Measurements from ENCODE around the gene EXOSC10. TPM values are rescaled to one million over a fixed set of nuclear protein-coding genes. Genes with fewer than 3 reads are reported as not detected.

The EXOSC10 gene
- total and polyA plus RNA-seq, 9 of the 15 experiments (the other 6 are each of a cell fraction or from before 2014, with no cell fraction given), result 23.4 to 150 (median 105) TPM

GRCh38 chr1:11147197-11147770 lies 47.6 kb upstream of the EXOSC10 start:
- FAIRE-seq, result no peak
- WGBS (ENCODE audit: insufficient coverage, low coverage, missing lambda C conversion rate), result 88% methylated on average over 4 of the region's 4 CpGs

DNA sequence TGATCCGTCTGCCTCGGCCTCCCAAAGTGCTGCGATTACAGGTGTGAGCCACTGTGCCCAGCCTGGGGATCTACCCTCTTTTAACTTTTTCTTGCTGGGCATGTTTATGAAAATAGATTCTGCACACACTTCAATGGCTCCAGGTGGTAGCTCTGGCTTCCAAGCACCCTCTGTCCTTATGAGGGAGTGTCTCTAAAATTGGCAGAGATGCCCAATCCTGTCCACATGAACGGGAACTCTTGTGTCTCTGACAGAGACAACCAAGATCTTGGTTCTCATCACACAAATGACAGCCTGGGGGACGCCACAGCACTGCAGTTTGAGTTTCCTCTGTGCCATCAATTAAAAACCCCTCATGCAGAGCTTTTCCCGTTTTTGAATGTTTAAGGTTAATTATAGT lies 46.1 kb upstream of the EXOSC10 start:
- Histone ChIP-seq H3K4me3 (no peak overlapping the region), H3K36me3 (ENCODE audit: control insufficient read depth, insufficient read depth, low read length) (peaks cover 82% of the 10 kb centered on the region), H2AFZ (ENCODE audit: low read depth, low read length) (no peak overlapping the region), H3K4me1 (replicated peaks in 1 of 2; ENCODE audit: control insufficient read depth in 2 of 2, insufficient read depth in 2 of 2, low read length in 2 of 2) (no peaks in the 10 kb centered on the region), H3K9me3 (replicated peaks; ENCODE audit: control insufficient read depth, insufficient read depth, low read depth, low read length) (no peaks in the 10 kb centered on the region), H3K27me3 (ENCODE audit: control insufficient read depth in 2 of 2, insufficient read depth in 2 of 2, low read length in 2 of 2) (no peaks in the 10 kb centered on the region), H3K79me2 (ENCODE audit: control insufficient read depth, insufficient read depth, low read length) (no peaks in the 10 kb centered on the region), H3K9ac (ENCODE audit: insufficient read depth in 1 of 2, low read depth in 2 of 2, low read length in 2 of 2) (no peak overlapping the region), H3K9me1 (ENCODE audit: control insufficient read depth, insufficient read depth, low read length) (peaks cover 3% of the 10 kb centered on the region), H4K20me1 (replicated peaks; ENCODE audit: control insufficient read depth, insufficient read depth, low read length) (no peaks in the 10 kb centered on the region), H3K27ac (ENCODE audit: extremely low read depth, low read depth, low read length) (no peak overlapping the region), H3K4me2 (ENCODE audit: insufficient read depth, low read length) (no peak overlapping the region)
- ATAC-seq (no peak), FAIRE-seq (no peak), DNase-seq (ENCODE audit: extremely low read depth in 1 of 4, low spot score in 3 of 4) (no peak)
- ChIA-PET POLR2A (interaction anchor here (0.6 to 1.3 kb wide), 7 partner anchors 9 to 429 kb away, joined by 3 to 7 read pairs (median 3); no protein-coding TSS in a partner anchor), CTCF (ENCODE audit: low intra/inter-chr PET ratio) (no interaction called here)
- 79% methylated on average over 6 of the region's 6 CpGs for WGBS (ENCODE audit: insufficient coverage, low coverage, missing lambda C conversion rate)
- no TSS peak for BruUV-seq (replicated peaks)
- in situ Hi-C loops (cut with MboI) (no loop called here), intact Hi-C loops (cut with micrococcal nuclease) (no loop called here)
- TF ChIP-seq PURB (CRISPR knock-in tag; IDR thresholded peaks at IDR 0.05; ENCODE audit: low read depth), result no peak
- TF ChIP-seq ZNF655 (CRISPR knock-in tag; IDR thresholded peaks at IDR 0.05), result no peak
- no peak for TF ChIP-seq RBFOX2 (IDR thresholded peaks at IDR 0.05; ENCODE audit: low read depth, low read length)
- TF ChIP-seq RCOR1 (IDR thresholded peaks at IDR 0.05; ENCODE audit: borderline replicate concordance in 1 of 2, low read depth in 2 of 2, low read length in 2 of 2), result no peak
- TF ChIP-seq, protein P1, sequence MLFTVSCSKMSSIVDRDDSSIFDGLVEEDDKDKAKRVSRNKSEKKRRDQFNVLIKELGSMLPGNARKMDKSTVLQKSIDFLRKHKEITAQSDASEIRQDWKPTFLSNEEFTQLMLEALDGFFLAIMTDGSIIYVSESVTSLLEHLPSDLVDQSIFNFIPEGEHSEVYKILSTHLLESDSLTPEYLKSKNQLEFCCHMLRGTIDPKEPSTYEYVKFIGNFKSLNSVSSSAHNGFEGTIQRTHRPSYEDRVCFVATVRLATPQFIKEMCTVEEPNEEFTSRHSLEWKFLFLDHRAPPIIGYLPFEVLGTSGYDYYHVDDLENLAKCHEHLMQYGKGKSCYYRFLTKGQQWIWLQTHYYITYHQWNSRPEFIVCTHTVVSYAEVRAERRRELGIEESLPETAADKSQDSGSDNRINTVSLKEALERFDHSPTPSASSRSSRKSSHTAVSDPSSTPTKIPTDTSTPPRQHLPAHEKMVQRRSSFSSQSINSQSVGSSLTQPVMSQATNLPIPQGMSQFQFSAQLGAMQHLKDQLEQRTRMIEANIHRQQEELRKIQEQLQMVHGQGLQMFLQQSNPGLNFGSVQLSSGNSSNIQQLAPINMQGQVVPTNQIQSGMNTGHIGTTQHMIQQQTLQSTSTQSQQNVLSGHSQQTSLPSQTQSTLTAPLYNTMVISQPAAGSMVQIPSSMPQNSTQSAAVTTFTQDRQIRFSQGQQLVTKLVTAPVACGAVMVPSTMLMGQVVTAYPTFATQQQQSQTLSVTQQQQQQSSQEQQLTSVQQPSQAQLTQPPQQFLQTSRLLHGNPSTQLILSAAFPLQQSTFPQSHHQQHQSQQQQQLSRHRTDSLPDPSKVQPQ (CRISPR knock-in tag; IDR thresholded peaks at IDR 0.05; ENCODE audit: borderline replicate concordance), result no peak
- TF ChIP-seq ZNF174 (CRISPR knock-in tag; IDR thresholded peaks at IDR 0.05), result no peak
- no peak for TF ChIP-seq CBFA2T3 (IDR thresholded peaks at IDR 0.05)
- no peak for TF ChIP-seq HNRNPUL1 (IDR thresholded peaks at IDR 0.05; ENCODE audit: low read length)
- TF ChIP-seq, protein P2, sequence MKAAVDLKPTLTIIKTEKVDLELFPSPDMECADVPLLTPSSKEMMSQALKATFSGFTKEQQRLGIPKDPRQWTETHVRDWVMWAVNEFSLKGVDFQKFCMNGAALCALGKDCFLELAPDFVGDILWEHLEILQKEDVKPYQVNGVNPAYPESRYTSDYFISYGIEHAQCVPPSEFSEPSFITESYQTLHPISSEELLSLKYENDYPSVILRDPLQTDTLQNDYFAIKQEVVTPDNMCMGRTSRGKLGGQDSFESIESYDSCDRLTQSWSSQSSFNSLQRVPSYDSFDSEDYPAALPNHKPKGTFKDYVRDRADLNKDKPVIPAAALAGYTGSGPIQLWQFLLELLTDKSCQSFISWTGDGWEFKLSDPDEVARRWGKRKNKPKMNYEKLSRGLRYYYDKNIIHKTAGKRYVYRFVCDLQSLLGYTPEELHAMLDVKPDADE (conservative IDR thresholded peaks at IDR 0.05; ENCODE audit: control insufficient read depth, low read depth, low read length), result no peak

More at GRCh38 chr1:11147197-11147770, 47.6 kb upstream of the EXOSC10 start:
- ATAC-seq (no peak), DNase-seq (ENCODE audit: extremely low read depth in 1 of 4, low spot score in 3 of 4) (no peak)
- no TSS peak for BruUV-seq (replicated peaks)
- Histone ChIP-seq H3K9me1 (ENCODE audit: control insufficient read depth, insufficient read depth, low read length) (peaks cover 3% of the 10 kb centered on the region), H3K9ac (ENCODE audit: insufficient read depth in 1 of 2, low read depth in 2 of 2, low read length in 2 of 2) (no peak overlapping the region), H3K4me2 (ENCODE audit: insufficient read depth, low read length) (no peak overlapping the region), H3K9me3 (replicated peaks; ENCODE audit: control insufficient read depth, insufficient read depth, low read depth, low read length) (no peaks in the 10 kb centered on the region), H3K36me3 (ENCODE audit: control insufficient read depth, insufficient read depth, low read length) (peaks cover 93% of the 10 kb centered on the region), H3K79me2 (ENCODE audit: control insufficient read depth, insufficient read depth, low read length) (no peaks in the 10 kb centered on the region), H4K20me1 (replicated peaks; ENCODE audit: control insufficient read depth, insufficient read depth, low read length) (no peaks in the 10 kb centered on the region), H3K4me3 (no peak overlapping the region), H3K27ac (ENCODE audit: extremely low read depth, low read depth, low read length) (no peak overlapping the region), H3K4me1 (replicated peaks in 1 of 2; ENCODE audit: control insufficient read depth in 2 of 2, insufficient read depth in 2 of 2, low read length in 2 of 2) (no peaks in the 10 kb centered on the region), H3K27me3 (ENCODE audit: control insufficient read depth in 2 of 2, insufficient read depth in 2 of 2, low read length in 2 of 2) (no peaks in the 10 kb centered on the region), H2AFZ (ENCODE audit: low read depth, low read length) (no peak overlapping the region)
- TF ChIP-seq SOX6 (IDR thresholded peaks at IDR 0.05), result no peak
- intact Hi-C loops (cut with micrococcal nuclease) (no loop called here), in situ Hi-C loops (cut with MboI) (no loop called here)
- ChIA-PET CTCF (ENCODE audit: low intra/inter-chr PET ratio) (no interaction called here), POLR2A (interaction anchor here (0.6 to 2.0 kb wide), 4 partner anchors 11 to 64 kb away, joined by 3 to 7 read pairs (median 3); no protein-coding TSS in a partner anchor)

Measured in K562 (cell line).